ENCODE measurements around the gene PDE10A.

- TF ChIP-seq CTCF (conservative IDR thresholded peaks at IDR 0.05 in 1 of 2, IDR thresholded peaks at IDR 0.05 in 1 of 2; ENCODE audit: extremely low read depth in 1 of 2, insufficient read depth in 1 of 2, low read depth in 1 of 2, low read length in 2 of 2) = no peak
- TF ChIP-seq EZH2 (IDR thresholded peaks at IDR 0.05; ENCODE audit: borderline replicate concordance, low read length) = no peak
These were observed 56.4 kb downstream of the PDE10A start for GRCh38 chr6:165606740-165607008.
